ENCODE results near the gene SLC16A12.

The SLC16A12 gene

GRCh38 chr10:89566095-89566950 is 30.9 kb upstream of the SLC16A12 start:
- H3K27ac ChIP-seq (ENCODE audit: poor library complexity, severe bottlenecking), result no peak overlapping the region
- H3K9me3 ChIP-seq (ENCODE audit: severe bottlenecking), result peaks cover 3% of the 10 kb centered on the region
- H3K36me3 ChIP-seq (ENCODE audit: low read depth), result no peaks in the 10 kb centered on the region
- ATAC-seq (ENCODE audit: low read depth) (no peak), DNase-seq (ENCODE audit: low spot score) (no peak)
- no peaks in the 10 kb centered on the region for H3K27me3 ChIP-seq (ENCODE audit: insufficient read depth, poor library complexity, severe bottlenecking)
- H3K4me3 ChIP-seq (ENCODE audit: severe bottlenecking), result no peak overlapping the region
- TF ChIP-seq CTCF (IDR thresholded peaks at IDR 0.05; ENCODE audit: poor library complexity, severe bottlenecking), result no peak
- no peaks in the 10 kb centered on the region for H3K4me1 ChIP-seq (ENCODE audit: insufficient read depth, poor library complexity, severe bottlenecking)

- TF ChIP-seq CTCF (IDR thresholded peaks at IDR 0.05; ENCODE audit: poor library complexity, severe bottlenecking), result no peak
- Histone ChIP-seq H3K27me3 (ENCODE audit: insufficient read depth, poor library complexity, severe bottlenecking) (no peaks in the 10 kb centered on the region), H3K36me3 (ENCODE audit: low read depth) (no peaks in the 10 kb centered on the region), H3K9me3 (ENCODE audit: severe bottlenecking) (peaks cover 3% of the 10 kb centered on the region), H3K4me1 (ENCODE audit: insufficient read depth, poor library complexity, severe bottlenecking) (no peaks in the 10 kb centered on the region), H3K27ac (ENCODE audit: poor library complexity, severe bottlenecking) (no peak overlapping the region), H3K4me3 (ENCODE audit: severe bottlenecking) (no peak overlapping the region)
- no peak for DNase-seq (ENCODE audit: low spot score)
- ATAC-seq (ENCODE audit: low read depth), result no peak
These were observed 29.8 kb upstream of the SLC16A12 start for GRCh38 chr10:89565180-89565579.

- Histone ChIP-seq H3K27ac (ENCODE audit: poor library complexity, severe bottlenecking) (no peak overlapping the region), H3K4me1 (ENCODE audit: insufficient read depth, poor library complexity, severe bottlenecking) (no peaks in the 10 kb centered on the region), H3K4me3 (ENCODE audit: severe bottlenecking) (no peak overlapping the region), H3K9me3 (ENCODE audit: severe bottlenecking) (no peaks in the 10 kb centered on the region), H3K27me3 (ENCODE audit: insufficient read depth, poor library complexity, severe bottlenecking) (no peaks in the 10 kb centered on the region), H3K36me3 (ENCODE audit: low read depth) (no peaks in the 10 kb centered on the region)
- TF ChIP-seq CTCF (IDR thresholded peaks at IDR 0.05; ENCODE audit: poor library complexity, severe bottlenecking), result peak; percentile 91
- DNase-seq (ENCODE audit: low spot score) (no peak), ATAC-seq (ENCODE audit: low read depth) (peak; percentile 78; the same call in 2 of the 3 replicates)
These were observed 28.6 kb upstream of the SLC16A12 start for GRCh38 chr10:89563861-89564478.

GRCh38 chr10:89563311-89563710 is 27.9 kb upstream of the SLC16A12 start:
- TF ChIP-seq CTCF (IDR thresholded peaks at IDR 0.05; ENCODE audit: poor library complexity, severe bottlenecking), result no peak
- ATAC-seq (ENCODE audit: low read depth), result no peak

GRCh38 chr10:89556600-89556999 is 21.2 kb upstream of the SLC16A12 start:
- no peak for DNase-seq (ENCODE audit: low spot score)
- H3K27ac ChIP-seq (ENCODE audit: poor library complexity, severe bottlenecking), result no peak overlapping the region
- TF ChIP-seq CTCF (IDR thresholded peaks at IDR 0.05; ENCODE audit: poor library complexity, severe bottlenecking), result no peak
- ATAC-seq (ENCODE audit: low read depth), result no peak
- H3K9me3 ChIP-seq (ENCODE audit: severe bottlenecking), result no peaks in the 10 kb centered on the region
- no peaks in the 10 kb centered on the region for H3K36me3 ChIP-seq (ENCODE audit: low read depth)
- no peaks in the 10 kb centered on the region for H3K27me3 ChIP-seq (ENCODE audit: insufficient read depth, poor library complexity, severe bottlenecking)
- H3K4me3 ChIP-seq (ENCODE audit: severe bottlenecking), result no peak overlapping the region
- peaks cover 19% of the 10 kb centered on the region for H3K4me1 ChIP-seq (ENCODE audit: insufficient read depth, poor library complexity, severe bottlenecking)

More at GRCh38 chr10:89563311-89563710, 27.9 kb upstream of the SLC16A12 start:
- H3K4me3 ChIP-seq (ENCODE audit: severe bottlenecking), result no peak overlapping the region
- H3K9me3 ChIP-seq (ENCODE audit: severe bottlenecking), result no peaks in the 10 kb centered on the region
- no peak overlapping the region for H3K27ac ChIP-seq (ENCODE audit: poor library complexity, severe bottlenecking)
- no peaks in the 10 kb centered on the region for H3K4me1 ChIP-seq (ENCODE audit: insufficient read depth, poor library complexity, severe bottlenecking)
- no peaks in the 10 kb centered on the region for H3K36me3 ChIP-seq (ENCODE audit: low read depth)
- DNase-seq (ENCODE audit: low spot score), result no peak
- no peaks in the 10 kb centered on the region for H3K27me3 ChIP-seq (ENCODE audit: insufficient read depth, poor library complexity, severe bottlenecking)

Measured in RWPE2 (cell line).